ENCODE results near the gene SPATA25.

GRCh38 chr20:45935416-45936046, 48.1 kb upstream of the SPATA25 start:
- no peak for TF ChIP-seq EZH2 (IDR thresholded peaks at IDR 0.05; ENCODE audit: borderline replicate concordance)
- no peak for TF ChIP-seq CTCF (IDR thresholded peaks at IDR 0.05; ENCODE audit: poor library complexity)
- TF ChIP-seq EZH2phosphoT487 (IDR thresholded peaks at IDR 0.05; ENCODE audit: low read depth, severe bottlenecking, unreplicated experiment) = no peak
